ENCODE data around the gene TMEM255B.

DNA sequence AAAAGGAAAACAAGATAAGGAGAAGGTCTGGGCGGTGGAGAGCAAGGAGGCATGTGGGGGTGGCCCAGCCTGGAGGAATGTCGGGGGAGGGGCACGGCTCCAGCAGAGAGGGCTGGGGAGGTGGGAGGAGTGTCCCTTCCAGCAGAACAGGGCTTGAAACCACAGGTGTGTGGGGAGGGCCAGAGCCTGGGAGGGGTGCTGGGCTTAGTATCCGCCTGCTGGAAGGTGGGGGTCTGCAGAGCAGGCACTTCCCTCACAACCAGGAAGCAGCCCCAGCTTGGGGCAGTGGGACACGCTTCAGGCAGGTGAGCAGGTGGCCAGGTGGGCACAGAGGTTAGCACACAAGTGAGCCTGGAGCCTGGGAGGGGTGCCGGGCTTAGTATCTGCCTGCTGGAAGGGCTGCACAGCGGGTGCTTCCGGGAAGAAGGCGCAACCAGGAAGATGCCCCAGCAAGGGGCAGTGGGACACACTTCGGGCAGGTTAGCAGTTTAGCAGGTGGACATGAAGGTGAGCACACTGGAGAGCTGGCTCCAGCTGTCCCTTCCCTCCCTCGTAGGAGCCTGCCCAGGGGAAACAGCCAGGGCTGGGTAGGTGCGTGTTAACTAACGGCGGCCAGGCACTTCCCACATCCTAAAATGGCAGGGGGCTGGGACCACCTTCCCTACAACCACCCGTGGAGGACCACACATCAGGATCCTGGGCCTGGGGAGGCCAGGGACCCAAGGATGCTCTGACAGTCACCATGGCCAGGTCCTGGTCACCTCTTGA is 101.8 kb downstream of the TMEM255B start:
- TF ChIP-seq, protein P1, sequence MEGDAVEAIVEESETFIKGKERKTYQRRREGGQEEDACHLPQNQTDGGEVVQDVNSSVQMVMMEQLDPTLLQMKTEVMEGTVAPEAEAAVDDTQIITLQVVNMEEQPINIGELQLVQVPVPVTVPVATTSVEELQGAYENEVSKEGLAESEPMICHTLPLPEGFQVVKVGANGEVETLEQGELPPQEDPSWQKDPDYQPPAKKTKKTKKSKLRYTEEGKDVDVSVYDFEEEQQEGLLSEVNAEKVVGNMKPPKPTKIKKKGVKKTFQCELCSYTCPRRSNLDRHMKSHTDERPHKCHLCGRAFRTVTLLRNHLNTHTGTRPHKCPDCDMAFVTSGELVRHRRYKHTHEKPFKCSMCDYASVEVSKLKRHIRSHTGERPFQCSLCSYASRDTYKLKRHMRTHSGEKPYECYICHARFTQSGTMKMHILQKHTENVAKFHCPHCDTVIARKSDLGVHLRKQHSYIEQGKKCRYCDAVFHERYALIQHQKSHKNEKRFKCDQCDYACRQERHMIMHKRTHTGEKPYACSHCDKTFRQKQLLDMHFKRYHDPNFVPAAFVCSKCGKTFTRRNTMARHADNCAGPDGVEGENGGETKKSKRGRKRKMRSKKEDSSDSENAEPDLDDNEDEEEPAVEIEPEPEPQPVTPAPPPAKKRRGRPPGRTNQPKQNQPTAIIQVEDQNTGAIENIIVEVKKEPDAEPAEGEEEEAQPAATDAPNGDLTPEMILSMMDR (IDR thresholded peaks at IDR 0.05; ENCODE audit: extremely low read depth in 1 of 2, insufficient read depth in 1 of 2, low read depth in 1 of 2, low read length in 2 of 2), result no peak
- TF ChIP-seq, protein P2, sequence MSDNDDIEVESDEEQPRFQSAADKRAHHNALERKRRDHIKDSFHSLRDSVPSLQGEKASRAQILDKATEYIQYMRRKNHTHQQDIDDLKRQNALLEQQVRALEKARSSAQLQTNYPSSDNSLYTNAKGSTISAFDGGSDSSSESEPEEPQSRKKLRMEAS (IDR thresholded peaks at IDR 0.05; ENCODE audit: insufficient read depth, insufficient read length), result no peak
- TF ChIP-seq POLR2A (IDR thresholded peaks at IDR 0.05; ENCODE audit: low read depth, low read length) (no peak), EZH2 (IDR thresholded peaks at IDR 0.05; ENCODE audit: borderline replicate concordance, low read depth, low read length, severe bottlenecking) (no peak), POLR2AphosphoS5 (IDR thresholded peaks at IDR 0.05; ENCODE audit: insufficient read depth, low read depth, low read length) (no peak), MYC (IDR thresholded peaks at IDR 0.05; ENCODE audit: low read depth, low read length) (no peak), JUN (IDR thresholded peaks at IDR 0.05; ENCODE audit: borderline replicate concordance, insufficient read depth, insufficient read length, low read depth) (no peak)
